ENCODE results near the gene MMGT1.

The MMGT1 gene

GRCh38 chrX:135982860-135983259, 9.1 kb upstream of the MMGT1 start:
- Histone ChIP-seq H3K36me3 (ENCODE audit: control insufficient read depth, insufficient read depth, low read length) (no peaks in the 10 kb centered on the region), H3K27me3 (ENCODE audit: control insufficient read depth, insufficient read depth, low read length) (no peaks in the 10 kb centered on the region), H3K9me3 (ENCODE audit: control insufficient read depth, insufficient read depth, low read depth, low read length) (no peaks in the 10 kb centered on the region), H3K4me3 (ENCODE audit: low read depth, low read length) (no peak overlapping the region), H3K27ac (ENCODE audit: low read depth, low read length) (no peak overlapping the region), H3K4me1 (ENCODE audit: control insufficient read depth, insufficient read depth, low read length) (peaks cover 16% of the 10 kb centered on the region), H3K9ac (ENCODE audit: low read length) (no peak overlapping the region)

- Histone ChIP-seq H3K4me1 (ENCODE audit: control insufficient read depth, insufficient read depth, low read length) (peaks cover 13% of the 10 kb centered on the region), H3K4me3 (ENCODE audit: low read depth, low read length) (no peak overlapping the region), H3K27ac (ENCODE audit: low read depth, low read length) (no peak overlapping the region), H3K27me3 (ENCODE audit: control insufficient read depth, insufficient read depth, low read length) (peaks cover 4% of the 10 kb centered on the region; the same call in 1 of the 2 replicates), H3K9me3 (ENCODE audit: control insufficient read depth, insufficient read depth, low read depth, low read length) (no peaks in the 10 kb centered on the region), H3K9ac (ENCODE audit: low read length) (no peak overlapping the region), H3K36me3 (ENCODE audit: control insufficient read depth, insufficient read depth, low read length) (no peaks in the 10 kb centered on the region)
Measured at GRCh38 chrX:135981668-135982067, 7.9 kb upstream of the MMGT1 start.

- Histone ChIP-seq H3K9ac (ENCODE audit: low read length) (no peak overlapping the region), H3K4me1 (ENCODE audit: control insufficient read depth, insufficient read depth, low read length) (peaks cover 12% of the 10 kb centered on the region), H3K27ac (ENCODE audit: low read depth, low read length) (no peak overlapping the region), H3K9me3 (ENCODE audit: control insufficient read depth, insufficient read depth, low read depth, low read length) (no peaks in the 10 kb centered on the region), H3K27me3 (ENCODE audit: control insufficient read depth, insufficient read depth, low read length) (peaks cover 4% of the 10 kb centered on the region; the same call in 1 of the 2 replicates), H3K36me3 (ENCODE audit: control insufficient read depth, insufficient read depth, low read length) (no peaks in the 10 kb centered on the region), H3K4me3 (ENCODE audit: low read depth, low read length) (no peak overlapping the region)
Measured at GRCh38 chrX:135981010-135981409, 7.2 kb upstream of the MMGT1 start.

- Histone ChIP-seq H3K36me3 (ENCODE audit: control insufficient read depth, insufficient read depth, low read length) (no peaks in the 10 kb centered on the region), H3K4me3 (ENCODE audit: low read depth, low read length) (no peak overlapping the region), H3K27me3 (ENCODE audit: control insufficient read depth, insufficient read depth, low read length) (peaks cover 4% of the 10 kb centered on the region; the same call in 1 of the 2 replicates), H3K9ac (ENCODE audit: low read length) (no peak overlapping the region), H3K9me3 (ENCODE audit: control insufficient read depth, insufficient read depth, low read depth, low read length) (no peaks in the 10 kb centered on the region), H3K27ac (ENCODE audit: low read depth, low read length) (no peak overlapping the region), H3K4me1 (ENCODE audit: control insufficient read depth, insufficient read depth, low read length) (peaks cover 7% of the 10 kb centered on the region)
Measured at GRCh38 chrX:135977611-135978010, 3.8 kb upstream of the MMGT1 start.

GRCh38 chrX:135975421-135975820, 1.6 kb upstream of the MMGT1 start:
- H3K27me3 ChIP-seq (ENCODE audit: control insufficient read depth, insufficient read depth, low read length), result peaks cover 4% of the 10 kb centered on the region; the same call in 1 of the 2 replicates
- H3K9me3 ChIP-seq (ENCODE audit: control insufficient read depth, insufficient read depth, low read depth, low read length), result no peaks in the 10 kb centered on the region
- peaks cover 11% of the 10 kb centered on the region for H3K4me1 ChIP-seq (ENCODE audit: control insufficient read depth, insufficient read depth, low read length)
- no peak overlapping the region for H3K9ac ChIP-seq (ENCODE audit: low read length)
- no peak overlapping the region for H3K27ac ChIP-seq (ENCODE audit: low read depth, low read length)
- no peak overlapping the region for H3K4me3 ChIP-seq (ENCODE audit: low read depth, low read length)
- no peaks in the 10 kb centered on the region for H3K36me3 ChIP-seq (ENCODE audit: control insufficient read depth, insufficient read depth, low read length)

GRCh38 chrX:135974279-135974856, 580 bp upstream of the MMGT1 start:
- no peak overlapping the region for H3K27ac ChIP-seq (ENCODE audit: low read depth, low read length)
- H3K4me3 ChIP-seq (ENCODE audit: low read depth, low read length), result peak overlapping the region; percentile 74
- no peaks in the 10 kb centered on the region for H3K36me3 ChIP-seq (ENCODE audit: control insufficient read depth, insufficient read depth, low read length)
- H3K9ac ChIP-seq (ENCODE audit: low read length), result no peak overlapping the region
- H3K9me3 ChIP-seq (ENCODE audit: control insufficient read depth, insufficient read depth, low read depth, low read length), result no peaks in the 10 kb centered on the region
- H3K4me1 ChIP-seq (ENCODE audit: control insufficient read depth, insufficient read depth, low read length), result peaks cover 11% of the 10 kb centered on the region
- H3K27me3 ChIP-seq (ENCODE audit: control insufficient read depth, insufficient read depth, low read length), result peaks cover 4% of the 10 kb centered on the region; the same call in 1 of the 2 replicates

GRCh38 chrX:135973025-135973547, 702 bp downstream of the MMGT1 start:
- peaks cover 11% of the 10 kb centered on the region for H3K4me1 ChIP-seq (ENCODE audit: control insufficient read depth, insufficient read depth, low read length)
- H3K9ac ChIP-seq (ENCODE audit: low read length), result peak overlapping the region; percentile 92
- peaks cover 4% of the 10 kb centered on the region; the same call in 1 of the 2 replicates for H3K27me3 ChIP-seq (ENCODE audit: control insufficient read depth, insufficient read depth, low read length)
- no peaks in the 10 kb centered on the region for H3K9me3 ChIP-seq (ENCODE audit: control insufficient read depth, insufficient read depth, low read depth, low read length)
- peaks cover 6% of the 10 kb centered on the region for H3K36me3 ChIP-seq (ENCODE audit: control insufficient read depth, insufficient read depth, low read length)
- peak overlapping the region; percentile 93 for H3K4me3 ChIP-seq (ENCODE audit: low read depth, low read length)
- H3K27ac ChIP-seq (ENCODE audit: low read depth, low read length), result peak overlapping the region; percentile 54

- H3K9ac ChIP-seq (ENCODE audit: low read length), result no peak overlapping the region
- no peaks in the 10 kb centered on the region for H3K9me3 ChIP-seq (ENCODE audit: control insufficient read depth, insufficient read depth, low read depth, low read length)
- H3K27ac ChIP-seq (ENCODE audit: low read depth, low read length), result no peak overlapping the region
- no peaks in the 10 kb centered on the region for H3K36me3 ChIP-seq (ENCODE audit: control insufficient read depth, insufficient read depth, low read length)
- H3K4me3 ChIP-seq (ENCODE audit: low read depth, low read length), result no peak overlapping the region
- H3K27me3 ChIP-seq (ENCODE audit: control insufficient read depth, insufficient read depth, low read length), result no peaks in the 10 kb centered on the region; the same call in 1 of the 2 replicates
- no peaks in the 10 kb centered on the region for H3K4me1 ChIP-seq (ENCODE audit: control insufficient read depth, insufficient read depth, low read length)
Measured at GRCh38 chrX:135951291-135951690, 22.5 kb downstream of the MMGT1 start.

- H3K4me1 ChIP-seq (ENCODE audit: control insufficient read depth, insufficient read depth, low read length), result no peaks in the 10 kb centered on the region
- no peak overlapping the region for H3K27ac ChIP-seq (ENCODE audit: low read depth, low read length)
- peaks cover 18% of the 10 kb centered on the region for H3K9me3 ChIP-seq (ENCODE audit: control insufficient read depth, insufficient read depth, low read depth, low read length)
- no peaks in the 10 kb centered on the region for H3K36me3 ChIP-seq (ENCODE audit: control insufficient read depth, insufficient read depth, low read length)
- H3K4me3 ChIP-seq (ENCODE audit: low read depth, low read length), result no peak overlapping the region
- H3K27me3 ChIP-seq (ENCODE audit: control insufficient read depth, insufficient read depth, low read length), result no peaks in the 10 kb centered on the region; the same call in 1 of the 2 replicates
- no peak overlapping the region for H3K9ac ChIP-seq (ENCODE audit: low read length)
Measured at GRCh38 chrX:135944486-135944885, 29.3 kb downstream of the MMGT1 start.

- H3K9ac ChIP-seq (ENCODE audit: low read length), result no peak overlapping the region
- no peak overlapping the region for H3K27ac ChIP-seq (ENCODE audit: low read depth, low read length)
- H3K4me1 ChIP-seq (ENCODE audit: control insufficient read depth, insufficient read depth, low read length), result no peaks in the 10 kb centered on the region
- no peak overlapping the region for H3K4me3 ChIP-seq (ENCODE audit: low read depth, low read length)
- H3K36me3 ChIP-seq (ENCODE audit: control insufficient read depth, insufficient read depth, low read length), result no peaks in the 10 kb centered on the region
- H3K9me3 ChIP-seq (ENCODE audit: control insufficient read depth, insufficient read depth, low read depth, low read length), result no peaks in the 10 kb centered on the region
- peaks cover 9% of the 10 kb centered on the region for H3K27me3 ChIP-seq (ENCODE audit: control insufficient read depth, insufficient read depth, low read length)
Measured at GRCh38 chrX:135931644-135932487, 41.9 kb downstream of the MMGT1 start.

- Histone ChIP-seq H3K9me3 (ENCODE audit: control insufficient read depth, insufficient read depth, low read depth, low read length) (no peaks in the 10 kb centered on the region), H3K36me3 (ENCODE audit: control insufficient read depth, insufficient read depth, low read length) (no peaks in the 10 kb centered on the region), H3K9ac (ENCODE audit: low read length) (no peak overlapping the region), H3K27me3 (ENCODE audit: control insufficient read depth, insufficient read depth, low read length) (peaks cover 6% of the 10 kb centered on the region; the same call in 1 of the 2 replicates), H3K27ac (ENCODE audit: low read depth, low read length) (no peak overlapping the region), H3K4me3 (ENCODE audit: low read depth, low read length) (no peak overlapping the region), H3K4me1 (ENCODE audit: control insufficient read depth, insufficient read depth, low read length) (no peaks in the 10 kb centered on the region)
Measured at GRCh38 chrX:135927897-135928296, 45.9 kb downstream of the MMGT1 start.

All from HUES6 (cell line).